HFF-Myc (cell line): ENCODE results near the gene FHIP1B.

Experiments used
- DNase-seq: peaks from one replicate; pipeline ENCODE4 v3.0.0-alpha.2; 2011; ENCODE audit warnings: low read depth; ENCODE audit errors: extremely low read depth
- H3K4me3 ChIP-seq: replicated peaks from 2 replicates; pipeline ENCODE4 v1.5.1; 2011; ENCODE audit warnings: low read depth, mild to moderate bottlenecking, control low read depth, low read length
- TF ChIP-seq, protein P1 (sequence below): IDR thresholded peaks from 2 replicates; pipeline ENCODE4 v1.5.1; 2012; ENCODE audit warnings: mild to moderate bottlenecking, low read depth, low read length, control low read depth; ENCODE audit errors: missing control alignments

Gene FHIP1B

GRCh38 chr11:6240139-6240538, 5.7 kb upstream of the FHIP1B start:
- no peak for DNase-seq
- no peak overlapping the region for H3K4me3 ChIP-seq
- TF ChIP-seq, protein P1, sequence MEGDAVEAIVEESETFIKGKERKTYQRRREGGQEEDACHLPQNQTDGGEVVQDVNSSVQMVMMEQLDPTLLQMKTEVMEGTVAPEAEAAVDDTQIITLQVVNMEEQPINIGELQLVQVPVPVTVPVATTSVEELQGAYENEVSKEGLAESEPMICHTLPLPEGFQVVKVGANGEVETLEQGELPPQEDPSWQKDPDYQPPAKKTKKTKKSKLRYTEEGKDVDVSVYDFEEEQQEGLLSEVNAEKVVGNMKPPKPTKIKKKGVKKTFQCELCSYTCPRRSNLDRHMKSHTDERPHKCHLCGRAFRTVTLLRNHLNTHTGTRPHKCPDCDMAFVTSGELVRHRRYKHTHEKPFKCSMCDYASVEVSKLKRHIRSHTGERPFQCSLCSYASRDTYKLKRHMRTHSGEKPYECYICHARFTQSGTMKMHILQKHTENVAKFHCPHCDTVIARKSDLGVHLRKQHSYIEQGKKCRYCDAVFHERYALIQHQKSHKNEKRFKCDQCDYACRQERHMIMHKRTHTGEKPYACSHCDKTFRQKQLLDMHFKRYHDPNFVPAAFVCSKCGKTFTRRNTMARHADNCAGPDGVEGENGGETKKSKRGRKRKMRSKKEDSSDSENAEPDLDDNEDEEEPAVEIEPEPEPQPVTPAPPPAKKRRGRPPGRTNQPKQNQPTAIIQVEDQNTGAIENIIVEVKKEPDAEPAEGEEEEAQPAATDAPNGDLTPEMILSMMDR, result no peak

- TF ChIP-seq, protein P1, result no peak
- DNase-seq, result no peak
- no peak within 1 kb of the TSS for H3K4me3 ChIP-seq
Measured at GRCh38 chr11:6238902-6239301, 4.5 kb upstream of the FHIP1B start, which contains the start of gene CNGA4. Gene CNGA4, plus strand, starts transcription at chr11:6239089. Its CDS starts 118 bp downstream, at chr11:6239207.

DNA sequence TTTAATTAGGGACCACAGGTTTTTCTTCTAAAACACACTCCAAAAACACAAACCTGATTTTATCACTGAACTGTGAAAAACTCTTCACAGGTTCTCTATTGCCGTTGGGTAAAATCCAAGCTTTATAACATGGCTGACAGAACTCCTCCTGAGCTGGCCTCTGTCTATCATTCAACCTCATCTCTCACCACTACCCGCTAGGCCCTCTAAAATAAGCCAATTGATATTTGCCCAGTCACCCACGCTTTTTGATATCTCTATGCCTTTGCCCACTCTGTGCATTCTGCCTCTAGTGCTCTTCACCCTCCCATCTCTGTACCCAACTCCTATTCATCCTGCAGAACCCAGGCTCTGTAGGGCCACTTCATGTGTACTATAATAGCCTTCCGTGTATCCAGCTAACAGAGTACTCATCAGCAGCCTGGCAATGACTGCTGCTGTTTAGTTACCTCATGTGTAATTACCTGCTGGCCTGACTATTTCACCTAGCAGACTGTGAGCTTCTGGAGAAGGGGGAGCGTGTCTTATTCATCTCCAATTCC, 3.4 kb upstream of the FHIP1B start:
- no peak for DNase-seq
- TF ChIP-seq, protein P1, result no peak
- no peak overlapping the region for H3K4me3 ChIP-seq

- TF ChIP-seq, protein P1, result no peak
- no peak for DNase-seq
- H3K4me3 ChIP-seq, result no peak overlapping the region
Measured at GRCh38 chr11:6237266-6237665, 2.8 kb upstream of the FHIP1B start.

GRCh38 chr11:6233984-6234386, 451 bp downstream of the FHIP1B start:
- no peak for DNase-seq
- TF ChIP-seq, protein P1, result no peak
- H3K4me3 ChIP-seq, result peak overlapping the region; percentile 94

DNA sequence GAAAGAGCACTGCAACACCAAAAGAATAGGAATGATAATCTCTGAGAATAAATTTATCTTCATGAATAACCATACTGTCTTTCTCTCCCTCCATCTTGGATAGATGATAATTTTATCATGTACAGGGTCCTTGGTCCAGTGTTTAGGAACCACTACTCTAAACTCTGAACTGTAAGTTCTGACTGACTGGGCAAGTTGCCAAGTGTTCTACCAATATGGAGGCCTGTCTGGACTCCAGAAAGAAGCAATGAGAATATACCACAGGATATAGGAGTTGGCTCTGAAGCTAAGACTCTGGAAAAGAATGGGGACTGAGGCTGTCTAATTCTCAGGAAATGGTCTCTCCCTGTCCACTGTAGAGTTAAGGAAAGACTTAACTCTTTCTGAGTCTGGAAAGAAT, 1.5 kb downstream of the FHIP1B start:
- no peak for DNase-seq
- TF ChIP-seq, protein P1, result no peak
- H3K4me3 ChIP-seq, result no peak overlapping the region

DNA sequence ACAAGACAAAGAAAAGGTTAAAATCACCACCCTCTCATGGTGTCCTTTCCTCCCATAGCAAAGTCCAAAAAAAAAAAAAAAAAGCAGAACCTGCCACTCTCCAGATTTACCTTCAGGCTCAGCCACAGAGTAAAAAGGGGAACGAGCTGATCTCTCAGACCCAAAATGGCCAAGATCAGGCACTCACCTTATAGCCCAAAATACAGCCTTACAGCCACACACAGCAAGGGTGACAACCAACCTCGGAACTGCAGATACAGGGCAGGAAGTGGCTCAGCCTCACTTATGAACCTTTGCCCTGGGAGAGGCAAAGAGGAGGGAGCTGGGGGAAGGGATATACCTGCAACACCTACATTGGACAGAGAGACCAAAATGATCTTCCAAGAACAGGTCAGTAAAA, 4.5 kb downstream of the FHIP1B start:
- no peak for DNase-seq
- H3K4me3 ChIP-seq, result no peak overlapping the region
- TF ChIP-seq, protein P1, result no peak
